Left cardiac atrium (tissue), 4 donors: Measurements from ENCODE around the gene B4GALNT3. TPM values are rescaled to one million over a fixed set of nuclear protein-coding genes. Genes with fewer than 3 reads are reported as not detected.

Experiments
- ATAC-seq, 2 donors: fragments of 200-7000 bp; cut with Tn5 transposase; one replicate each; pipeline ENCODE4 v1.9.1; 2020; ENCODE audit warnings: mild to moderate bottlenecking in 2 of 2, moderate library complexity in 2 of 2
- DNase-seq: peaks from one replicate; pipeline ENCODE4 v3.0.0-alpha.2; 2020
- intact Hi-C, 2 donors: fragments of 100-400 bp; cut with DNase I; formaldehyde crosslinking; loops; one replicate each; pipeline versions ENCODE4 v1.14.1 to v1.15.1; 2022 to 2023
- total RNA-seq, 2 donors: library from RNA; stranded (reverse); fragmentation: NEBNext Ultra II Directional; extraction: Animal tissue kit (Norgen Biotek cat#: 25700); gene quantifications; one replicate each; pipeline ENCODE4 v1.2.1, GENCODE V29; 2021
- donor health status: DM: no; HTN: yes; CAD: no.
- donor health status: DM: no; HTN: yes; CAD: no; lungs with severe emphysema.
- donor health status: DM: yes; HTN: yes; CAD: no.
- donor health status: Dilated cardiomyopathy.

Gene B4GALNT3
- total RNA-seq, 2 donors from 2014 or later, result 20.9 to 22.1 TPM

DNA sequence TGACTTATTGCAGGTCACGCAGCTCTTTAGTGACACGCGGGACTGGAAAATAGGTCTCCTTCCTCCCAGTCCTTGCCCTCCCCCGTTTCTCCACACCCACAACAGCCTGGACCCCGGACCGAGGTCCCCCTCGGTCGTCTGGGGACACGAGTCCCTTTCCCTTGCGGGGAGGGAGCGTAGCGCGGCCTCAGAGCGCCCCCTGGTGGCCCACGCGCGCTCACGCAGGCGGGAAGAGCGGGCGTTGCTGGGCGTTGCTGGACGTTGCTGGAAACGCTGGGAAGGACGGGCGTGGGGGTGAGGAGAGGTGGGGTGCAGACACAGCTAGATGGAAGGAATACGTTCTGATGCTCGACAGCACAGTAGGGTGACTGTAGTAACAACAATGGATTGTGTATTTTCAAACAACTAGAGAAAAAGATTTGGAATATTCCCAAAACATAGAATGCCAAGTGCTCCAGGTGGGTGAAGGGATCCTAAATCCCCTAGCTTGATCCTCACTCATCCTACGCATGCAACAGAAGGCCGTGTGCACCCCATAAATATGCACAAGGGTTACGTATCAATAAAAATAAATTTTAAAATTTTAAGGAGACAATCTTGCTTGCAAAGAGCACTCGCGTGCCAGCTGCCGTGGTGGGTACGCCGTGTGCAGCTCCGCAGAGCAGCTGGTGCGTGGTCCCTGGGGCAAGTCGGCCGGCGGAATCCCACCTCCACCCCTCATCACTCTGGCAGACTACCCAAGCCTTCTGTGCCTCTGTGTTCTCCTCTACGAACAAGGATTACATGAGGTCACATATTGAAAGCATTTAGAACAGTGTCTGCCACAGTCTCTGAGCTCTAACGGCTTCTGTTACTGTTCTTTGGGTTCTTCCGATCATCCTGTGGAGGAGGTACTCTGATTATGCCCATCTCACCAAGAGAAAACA, 87.4 kb downstream of the B4GALNT3 start:
- DNase-seq (peak; percentile 72), ATAC-seq (peak; percentile 69 to 78)
- intact Hi-C loops, result loop anchor here (2.0 to 5.0 kb wide), 3 partner anchors 45 to 95 kb away; no protein-coding TSS in a partner anchor

GRCh38 chr12:547883-548470, 88.2 kb downstream of the B4GALNT3 start:
- intact Hi-C loops, result loop anchor here (2.0 to 5.0 kb wide), 3 partner anchors 46 to 96 kb away; no protein-coding TSS in a partner anchor
- no peak for ATAC-seq
- DNase-seq, result no peak

- ATAC-seq (peak in 1 of 2 donors; percentile 12), DNase-seq (no peak)
- intact Hi-C loops, result loop anchor here (5.0 kb wide), 2 partner anchors 47 to 97 kb away; no protein-coding TSS in a partner anchor
Observed at GRCh38 chr12:549476-550082, 89.8 kb downstream of the B4GALNT3 start.

DNA sequence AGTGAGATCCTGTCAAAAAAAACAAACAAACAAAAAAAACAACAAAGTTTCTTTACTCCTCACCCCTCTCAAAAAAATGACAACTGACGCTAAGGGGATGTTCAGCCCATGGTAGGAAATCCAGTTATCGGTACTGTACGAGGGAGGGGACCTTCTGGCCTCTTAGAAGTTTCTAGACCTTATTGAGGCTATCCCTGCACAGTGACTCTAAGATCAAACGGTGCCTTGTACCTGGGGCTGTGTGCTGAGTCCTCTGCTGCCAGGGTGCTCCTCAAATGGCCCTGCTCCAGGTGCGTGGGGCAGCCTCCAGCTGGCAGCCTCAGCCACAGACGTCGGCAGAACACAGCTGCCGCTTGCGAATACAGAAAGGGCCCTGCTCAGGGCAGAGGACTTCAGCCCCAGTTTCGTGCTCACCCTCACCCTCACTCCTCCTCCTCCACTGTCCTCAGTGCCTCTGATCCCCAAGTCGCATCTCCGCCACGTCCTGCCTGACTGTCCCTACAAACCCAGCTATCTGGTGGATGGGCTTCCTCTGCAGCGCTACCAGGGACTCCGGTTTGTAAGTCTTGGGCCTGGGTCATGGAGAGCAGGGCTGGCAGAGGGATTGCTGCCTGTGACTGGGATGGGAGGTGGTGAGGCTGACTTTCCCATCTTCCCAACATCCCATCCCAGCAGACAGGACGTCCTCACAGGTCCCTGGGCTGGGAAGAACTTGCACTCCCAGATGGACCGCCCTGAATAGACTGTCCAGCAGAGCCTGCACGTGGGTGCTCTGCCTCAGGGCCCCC, 90.9 kb downstream of the B4GALNT3 start:
- DNase-seq, result no peak
- intact Hi-C loops, result no loop called here
- peak; percentile 9 to 41 for ATAC-seq

GRCh38 chr12:552466-552865, 92.7 kb downstream of the B4GALNT3 start:
- DNase-seq (no peak), ATAC-seq (peak; percentile 38 to 74)
- intact Hi-C loops, result no loop called here

GRCh38 chr12:553216-554000, 93.7 kb downstream of the B4GALNT3 start:
- intact Hi-C loops, result no loop called here
- DNase-seq (no peak), ATAC-seq (peak in 1 of 2 donors; percentile 9)

GRCh38 chr12:554001-554285, 94.2 kb downstream of the B4GALNT3 start:
- no peak for DNase-seq
- intact Hi-C loops, result no loop called here
- ATAC-seq, result no peak

GRCh38 chr12:556498-556897, 96.8 kb downstream of the B4GALNT3 start:
- no peak for ATAC-seq
- intact Hi-C loops, result no loop called here
- DNase-seq, result no peak

DNA sequence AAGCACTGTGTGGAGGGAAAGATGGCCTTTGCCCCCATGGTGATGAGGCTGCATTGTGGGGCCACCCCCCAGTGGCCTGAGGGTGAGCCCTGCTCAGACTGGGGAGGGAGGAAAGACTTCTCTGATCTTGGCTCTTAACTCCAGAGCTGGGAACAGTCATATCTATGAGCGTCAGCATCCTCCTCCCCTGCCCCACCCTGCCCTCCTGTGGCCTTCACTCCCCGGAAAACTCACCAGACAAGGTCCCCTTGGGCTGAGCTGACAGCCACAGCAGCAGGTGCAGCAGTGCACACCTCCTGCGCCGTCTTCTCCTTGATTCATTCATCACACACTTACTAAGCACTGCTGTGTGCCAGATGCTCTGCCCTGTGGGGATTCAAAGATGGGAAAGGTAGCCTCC, 98.8 kb downstream of the B4GALNT3 start:
- intact Hi-C loops, result no loop called here
- ATAC-seq (no peak), DNase-seq (no peak)

DNA sequence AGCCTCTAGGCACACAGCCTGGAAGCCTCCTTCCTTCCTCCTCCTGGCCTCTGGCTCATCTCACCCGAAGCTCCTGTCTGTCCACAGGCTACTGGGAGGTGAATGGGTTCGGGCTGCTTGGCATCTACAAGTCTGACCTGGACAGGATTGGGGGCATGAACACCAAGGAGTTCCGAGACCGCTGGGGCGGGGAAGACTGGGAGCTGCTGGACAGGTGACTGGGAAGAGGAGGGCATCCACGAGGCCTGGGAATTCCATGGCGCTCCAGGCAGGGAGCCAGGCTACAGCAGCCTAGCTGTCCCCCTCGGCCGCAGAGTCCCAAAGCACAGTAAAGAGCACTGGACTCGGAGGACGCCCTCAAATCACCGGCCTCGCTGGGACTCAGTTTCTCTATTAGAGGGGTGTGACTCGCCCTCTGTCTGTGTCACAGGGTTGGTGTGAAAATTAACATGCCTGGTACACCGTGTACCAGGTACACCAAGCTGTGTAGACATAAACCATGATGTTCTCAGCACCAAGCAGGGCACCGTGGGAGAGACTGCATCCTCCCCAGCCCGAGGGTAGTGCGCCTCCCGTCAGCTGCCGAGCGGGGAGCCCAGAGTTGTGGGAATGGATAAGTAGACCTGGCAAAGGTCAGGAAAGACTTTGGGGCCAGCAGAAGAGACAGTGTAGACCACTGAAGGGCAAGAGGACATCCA, 99.6 kb downstream of the B4GALNT3 start:
- ATAC-seq, result no peak
- intact Hi-C loops, result no loop called here
- no peak for DNase-seq

GRCh38 chr12:559906-560455, 100.2 kb downstream of the B4GALNT3 start:
- DNase-seq (no peak), ATAC-seq (no peak)
- intact Hi-C loops, result loop anchor here (10.0 kb wide), 3 partner anchors 255 to 1015 kb away; partner anchors contain the start of gene RAD52 (in 1 of the 2)

DNA sequence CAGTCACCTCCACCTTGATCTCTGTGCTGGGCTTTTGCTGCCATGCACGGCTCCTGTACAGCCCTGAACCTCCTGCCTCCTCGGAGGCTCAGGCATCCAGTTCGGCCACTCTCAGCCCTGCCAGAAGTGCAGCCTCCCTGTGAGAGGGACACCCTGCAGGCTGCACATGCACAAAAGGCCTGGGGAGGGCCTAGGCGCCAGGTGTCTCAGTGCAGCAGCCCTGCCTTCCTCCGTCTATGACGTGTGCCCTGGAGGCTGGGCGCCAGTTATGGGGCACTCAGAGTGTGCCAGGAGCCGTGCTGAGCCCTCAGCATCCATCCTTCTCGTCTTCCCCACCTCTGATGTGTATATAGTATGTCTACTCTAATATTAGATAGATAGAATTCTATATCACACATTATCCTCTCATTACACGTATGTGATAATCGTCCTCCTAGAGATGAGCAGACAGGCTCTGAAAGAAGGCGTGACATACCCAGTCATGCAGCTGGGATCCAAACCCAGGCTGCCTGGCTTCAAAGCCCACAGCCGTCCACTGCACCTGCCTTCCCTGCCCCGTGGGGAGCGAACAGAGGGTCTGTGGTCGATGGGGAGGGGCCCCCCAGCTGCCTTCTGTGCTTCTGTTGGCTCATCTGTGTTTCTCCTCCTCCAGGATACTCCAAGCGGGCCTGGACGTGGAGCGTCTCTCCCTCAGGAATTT, 101.1 kb downstream of the B4GALNT3 start:
- DNase-seq (no peak), ATAC-seq (no peak)
- intact Hi-C loops, result loop anchor here (10.0 kb wide), 3 partner anchors 254 to 1014 kb away; partner anchors contain the start of gene RAD52 (in 1 of the 2)

DNA sequence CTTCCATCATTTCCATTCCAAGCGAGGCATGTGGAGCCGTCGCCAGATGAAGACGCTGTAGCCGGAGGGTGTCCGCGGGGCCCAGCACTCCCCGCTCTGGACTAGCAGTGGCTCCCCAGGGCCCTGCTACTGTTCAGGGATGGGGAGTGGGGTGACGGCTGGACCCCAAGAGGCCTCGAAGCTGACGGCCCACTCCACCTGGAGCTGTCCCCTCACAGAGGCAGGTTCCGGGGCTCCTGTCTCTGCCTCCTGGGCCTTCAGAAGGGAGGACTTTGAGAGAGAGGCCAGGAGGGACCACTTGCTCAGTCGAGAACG, 101.6 kb downstream of the B4GALNT3 start:
- ATAC-seq, result no peak
- intact Hi-C loops, result loop anchor here (10.0 kb wide), 3 partner anchors 253 to 1013 kb away; partner anchors contain the start of gene RAD52 (in 1 of the 2)
- no peak for DNase-seq

- ATAC-seq (peak; percentile 38 to 62), DNase-seq (peak; percentile 71)
- intact Hi-C loops, result loop anchor here (10.0 kb wide), 3 partner anchors 253 to 1013 kb away; partner anchors contain the start of gene RAD52 (in 1 of the 2)
Observed at GRCh38 chr12:561908-562593, 102.3 kb downstream of the B4GALNT3 start.

GRCh38 chr12:562634-563033, 102.9 kb downstream of the B4GALNT3 start:
- ATAC-seq (no peak), DNase-seq (no peak)
- intact Hi-C loops, result loop anchor here (10.0 kb wide), 3 partner anchors 252 to 1012 kb away; partner anchors contain the start of gene RAD52 (in 1 of the 2)

GRCh38 chr12:563250-563781, 103.6 kb downstream of the B4GALNT3 start:
- DNase-seq (no peak), ATAC-seq (peak in 1 of 2 donors; percentile 39)
- intact Hi-C loops, result loop anchor here (10.0 kb wide), 3 partner anchors 251 to 1011 kb away; partner anchors contain the start of gene RAD52 (in 1 of the 2)
